SU-DHL-6 (cell line): ENCODE results near the gene SBF1.

ENCODE experiments used
- H2AFZ ChIP-seq: fragments of 200-600 bp; sonication (generic); 2 replicates; pipeline ENCODE4 v1.6.1; 2014; ENCODE audit warnings: low read depth, mild to moderate bottlenecking, moderate library complexity, mixed read lengths, antibody characterized with exemption, low read length; ENCODE audit not compliant: severe bottlenecking
- H3F3A ChIP-seq: fragments of 200-600 bp; shearing (Covaris generic); 2 replicates; pipeline ENCODE4 v1.6.0; 2016; ENCODE audit warnings: antibody characterized with exemption, mild to moderate bottlenecking; ENCODE audit not compliant: insufficient read depth
- H3K27ac ChIP-seq: fragments of 200-600 bp; sonication (generic); 2 replicates; pipeline ENCODE4 v1.5.1; 2016; ENCODE audit warnings: low read depth, mild to moderate bottlenecking, low read length, moderate library complexity, mixed read lengths
- H3K27me3 ChIP-seq: fragments of 200-600 bp; sonication (generic), shearing (Covaris generic); 2 replicates; pipeline ENCODE4 v1.6.0; 2014; ENCODE audit warnings: mild to moderate bottlenecking, low read length
- H3K36me3 ChIP-seq: fragments of 200-600 bp; sonication (generic); 2 replicates; pipeline ENCODE4 v1.6.1; 2014; ENCODE audit warnings: mild to moderate bottlenecking, low read length, mixed read lengths
- H3K4me2 ChIP-seq: fragments of 300-600, 200-600 bp; shearing (Covaris generic), sonication (generic); 2 replicates; pipeline ENCODE4 v1.6.0; 2014; ENCODE audit warnings: low read length, low read depth, mild to moderate bottlenecking; ENCODE audit not compliant: poor library complexity, severe bottlenecking
- H3K4me3 ChIP-seq: fragments of 200-600 bp; sonication (generic); 2 replicates; pipeline ENCODE4 v1.5.1; 2014; ENCODE audit warnings: antibody characterized with exemption, low read length, mild to moderate bottlenecking, mixed read lengths; ENCODE audit not compliant: insufficient read depth, poor library complexity, severe bottlenecking
- H3K79me2 ChIP-seq: fragments of 200-600 bp; sonication (generic); 2 replicates; pipeline ENCODE4 v1.6.1; 2014; ENCODE audit warnings: mild to moderate bottlenecking, low read length, moderate library complexity; ENCODE audit not compliant: insufficient read depth
- H3K9ac ChIP-seq: fragments of 200-600 bp; sonication (generic); 2 replicates; pipeline ENCODE4 v1.7.0; 2014; ENCODE audit warnings: mild to moderate bottlenecking, low read length
- H3K9me2 ChIP-seq: fragments of 200-600 bp; sonication (generic); replicated peaks from 2 replicates; pipeline ENCODE4 v1.6.1; 2014; ENCODE audit warnings: low read length; ENCODE audit not compliant: insufficient read depth
- H3K9me3 ChIP-seq: fragments of 200-600 bp; sonication (generic); 2 replicates; pipeline ENCODE4 v1.6.1; 2014; ENCODE audit warnings: low read length, mixed read lengths; ENCODE audit not compliant: insufficient read depth
- H4K20me1 ChIP-seq: fragments of 200-600 bp; sonication (generic); 2 replicates; pipeline ENCODE4 v1.6.1; 2014; ENCODE audit warnings: low read depth, mild to moderate bottlenecking, antibody characterized with exemption, low read length, moderate library complexity, mixed read lengths
- EZH2phosphoT487 ChIP-seq: fragments of 200-600 bp; sonication (generic), shearing (Covaris generic); conservative IDR thresholded peaks from 2 replicates; pipeline ENCODE4 v1.6.1; 2018; ENCODE audit warnings: mild to moderate bottlenecking, antibody characterized with exemption, low read length, moderate library complexity, mixed read lengths
- TF ChIP-seq, protein P1 (sequence below): fragments of 200-600 bp; sonication (generic); IDR thresholded peaks from one replicate; pipeline ENCODE4 v1.5.1; 2017; ENCODE audit warnings: antibody characterized with exemption, mild to moderate bottlenecking, low read length, moderate library complexity; ENCODE audit not compliant: insufficient read depth, poor library complexity, severe bottlenecking

Gene SBF1, protein sequence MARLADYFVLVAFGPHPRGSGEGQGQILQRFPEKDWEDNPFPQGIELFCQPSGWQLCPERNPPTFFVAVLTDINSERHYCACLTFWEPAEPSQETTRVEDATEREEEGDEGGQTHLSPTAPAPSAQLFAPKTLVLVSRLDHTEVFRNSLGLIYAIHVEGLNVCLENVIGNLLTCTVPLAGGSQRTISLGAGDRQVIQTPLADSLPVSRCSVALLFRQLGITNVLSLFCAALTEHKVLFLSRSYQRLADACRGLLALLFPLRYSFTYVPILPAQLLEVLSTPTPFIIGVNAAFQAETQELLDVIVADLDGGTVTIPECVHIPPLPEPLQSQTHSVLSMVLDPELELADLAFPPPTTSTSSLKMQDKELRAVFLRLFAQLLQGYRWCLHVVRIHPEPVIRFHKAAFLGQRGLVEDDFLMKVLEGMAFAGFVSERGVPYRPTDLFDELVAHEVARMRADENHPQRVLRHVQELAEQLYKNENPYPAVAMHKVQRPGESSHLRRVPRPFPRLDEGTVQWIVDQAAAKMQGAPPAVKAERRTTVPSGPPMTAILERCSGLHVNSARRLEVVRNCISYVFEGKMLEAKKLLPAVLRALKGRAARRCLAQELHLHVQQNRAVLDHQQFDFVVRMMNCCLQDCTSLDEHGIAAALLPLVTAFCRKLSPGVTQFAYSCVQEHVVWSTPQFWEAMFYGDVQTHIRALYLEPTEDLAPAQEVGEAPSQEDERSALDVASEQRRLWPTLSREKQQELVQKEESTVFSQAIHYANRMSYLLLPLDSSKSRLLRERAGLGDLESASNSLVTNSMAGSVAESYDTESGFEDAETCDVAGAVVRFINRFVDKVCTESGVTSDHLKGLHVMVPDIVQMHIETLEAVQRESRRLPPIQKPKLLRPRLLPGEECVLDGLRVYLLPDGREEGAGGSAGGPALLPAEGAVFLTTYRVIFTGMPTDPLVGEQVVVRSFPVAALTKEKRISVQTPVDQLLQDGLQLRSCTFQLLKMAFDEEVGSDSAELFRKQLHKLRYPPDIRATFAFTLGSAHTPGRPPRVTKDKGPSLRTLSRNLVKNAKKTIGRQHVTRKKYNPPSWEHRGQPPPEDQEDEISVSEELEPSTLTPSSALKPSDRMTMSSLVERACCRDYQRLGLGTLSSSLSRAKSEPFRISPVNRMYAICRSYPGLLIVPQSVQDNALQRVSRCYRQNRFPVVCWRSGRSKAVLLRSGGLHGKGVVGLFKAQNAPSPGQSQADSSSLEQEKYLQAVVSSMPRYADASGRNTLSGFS (N-terminal part only)

DNA sequence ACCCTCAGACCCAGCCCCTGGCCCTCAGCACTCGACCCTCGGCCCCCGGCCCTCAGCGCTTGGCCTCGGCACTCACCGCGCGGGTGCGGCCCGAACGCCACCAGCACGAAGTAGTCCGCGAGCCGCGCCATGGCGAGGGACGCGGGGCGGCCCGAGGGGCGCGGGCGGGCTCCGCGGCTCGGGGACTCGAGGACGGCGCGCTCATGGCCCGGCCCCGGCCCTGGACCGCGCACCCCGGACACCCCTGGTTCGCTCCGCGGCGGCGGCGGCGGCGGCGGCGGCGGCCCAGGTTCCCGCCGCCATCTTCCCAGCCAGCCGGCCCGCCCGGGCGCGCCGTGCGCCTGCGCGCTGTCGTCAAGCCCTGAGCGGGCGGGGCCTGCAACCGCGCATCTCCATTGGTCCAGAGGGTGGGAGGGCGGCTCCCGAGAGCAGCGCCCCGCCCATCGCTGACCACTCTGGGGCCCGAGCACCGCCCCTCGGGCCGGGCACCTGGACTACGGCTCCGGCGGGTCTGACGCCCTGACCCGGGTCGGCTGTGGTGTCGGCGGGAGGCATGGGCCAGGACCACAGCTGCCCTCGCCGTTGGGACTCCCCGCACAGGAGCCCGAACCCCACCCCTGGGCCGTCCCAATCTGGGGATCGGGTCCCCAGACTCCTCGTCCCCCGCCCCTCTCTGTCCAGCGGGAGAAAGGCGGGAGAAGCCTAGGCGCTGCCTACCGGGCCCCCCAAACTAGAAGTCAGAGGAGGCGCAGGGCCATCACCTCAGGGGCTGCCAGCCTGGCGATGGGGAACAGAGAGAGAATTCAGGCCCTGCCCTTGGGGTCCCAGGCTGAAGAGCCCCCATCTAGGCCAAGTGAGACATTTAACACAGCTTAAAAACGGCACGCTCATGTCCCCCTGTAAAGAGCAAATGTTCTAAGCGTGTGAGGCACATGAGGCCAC lies at the start of gene SBF1:
SBF1 (minus strand) TSS at position 326 of the 942 bp plus-strand sequence; CDS start at position 131, 195 bp downstream.
- H3K9me3 ChIP-seq = no peaks in the 10 kb centered on the region
- peaks cover 39% of the 10 kb centered on the region for H3K79me2 ChIP-seq
- H3K4me2 ChIP-seq = peak within 1 kb of the TSS; percentile 79
- no peaks in the 10 kb centered on the region for H3K36me3 ChIP-seq
- H4K20me1 ChIP-seq = no peaks in the 10 kb centered on the region; the same call in 1 of the 2 replicates
- H3K9ac ChIP-seq = peak within 1 kb of the TSS; percentile 78
- peaks cover 33% of the 10 kb centered on the region for H3F3A ChIP-seq
- peak within 1 kb of the TSS; percentile 99 for H3K27ac ChIP-seq
- H3K27me3 ChIP-seq = no peaks in the 10 kb centered on the region
- H3K4me3 ChIP-seq = peak within 1 kb of the TSS; percentile 74
- no peak for TF ChIP-seq EZH2phosphoT487
- TF ChIP-seq, protein P1, sequence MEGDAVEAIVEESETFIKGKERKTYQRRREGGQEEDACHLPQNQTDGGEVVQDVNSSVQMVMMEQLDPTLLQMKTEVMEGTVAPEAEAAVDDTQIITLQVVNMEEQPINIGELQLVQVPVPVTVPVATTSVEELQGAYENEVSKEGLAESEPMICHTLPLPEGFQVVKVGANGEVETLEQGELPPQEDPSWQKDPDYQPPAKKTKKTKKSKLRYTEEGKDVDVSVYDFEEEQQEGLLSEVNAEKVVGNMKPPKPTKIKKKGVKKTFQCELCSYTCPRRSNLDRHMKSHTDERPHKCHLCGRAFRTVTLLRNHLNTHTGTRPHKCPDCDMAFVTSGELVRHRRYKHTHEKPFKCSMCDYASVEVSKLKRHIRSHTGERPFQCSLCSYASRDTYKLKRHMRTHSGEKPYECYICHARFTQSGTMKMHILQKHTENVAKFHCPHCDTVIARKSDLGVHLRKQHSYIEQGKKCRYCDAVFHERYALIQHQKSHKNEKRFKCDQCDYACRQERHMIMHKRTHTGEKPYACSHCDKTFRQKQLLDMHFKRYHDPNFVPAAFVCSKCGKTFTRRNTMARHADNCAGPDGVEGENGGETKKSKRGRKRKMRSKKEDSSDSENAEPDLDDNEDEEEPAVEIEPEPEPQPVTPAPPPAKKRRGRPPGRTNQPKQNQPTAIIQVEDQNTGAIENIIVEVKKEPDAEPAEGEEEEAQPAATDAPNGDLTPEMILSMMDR = no peak
- H3K9me2 ChIP-seq = no peaks in the 10 kb centered on the region
- peak within 1 kb of the TSS; percentile 93 for H2AFZ ChIP-seq

DNA sequence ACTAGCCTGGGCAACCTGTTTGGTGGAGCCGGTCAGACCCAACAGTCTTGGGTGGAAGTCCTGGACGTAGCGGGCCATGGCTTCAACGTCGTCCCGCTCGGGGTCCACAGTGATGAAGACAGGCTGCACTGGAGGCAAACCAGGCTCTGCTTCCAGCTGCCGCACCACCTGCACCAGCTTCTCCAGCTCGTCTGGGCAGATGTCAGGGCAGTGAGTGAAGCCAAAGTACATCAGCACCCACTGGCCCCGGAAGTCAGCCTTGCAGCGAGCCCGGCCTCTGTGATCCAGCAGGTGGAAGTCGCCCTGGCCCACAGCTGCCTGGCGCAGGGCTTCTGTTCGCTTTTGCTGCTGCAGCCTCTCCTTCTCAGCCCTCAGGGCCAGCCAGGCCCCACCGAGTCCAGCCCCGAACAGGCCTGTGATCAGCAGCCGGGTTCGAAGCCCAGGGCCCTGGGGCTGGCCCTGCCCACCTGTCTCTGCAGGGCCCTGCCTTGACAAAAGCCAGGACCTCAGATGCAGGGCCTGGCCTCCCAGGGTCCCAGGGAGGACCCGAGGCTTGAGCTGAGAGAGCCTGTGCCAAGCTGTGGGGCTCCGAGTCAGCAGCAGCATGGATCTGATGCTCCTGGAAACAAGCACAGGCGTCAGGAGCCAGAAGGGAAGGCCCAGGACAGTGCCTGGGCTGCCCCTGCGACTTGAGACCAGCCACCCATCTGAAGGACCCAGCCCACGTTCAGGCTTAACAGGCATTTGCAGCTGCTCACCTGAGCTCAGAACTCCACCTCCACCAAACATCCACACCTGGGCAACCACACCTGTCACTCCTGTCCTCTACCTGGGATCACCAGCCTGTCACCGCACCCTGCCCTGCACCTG lies 49.2 kb upstream of the SBF1 start:
- peak overlapping the region; percentile 88 for H3K9ac ChIP-seq
- no peaks in the 10 kb centered on the region for H4K20me1 ChIP-seq
- no peak for TF ChIP-seq EZH2phosphoT487
- TF ChIP-seq, protein P1 = no peak
- H3F3A ChIP-seq = peaks cover 12% of the 10 kb centered on the region; the same call in 1 of the 2 replicates
- H3K4me3 ChIP-seq = peak overlapping the region; percentile 64
- no peaks in the 10 kb centered on the region for H3K9me3 ChIP-seq
- peak overlapping the region; percentile 71 for H3K4me2 ChIP-seq
- H3K27me3 ChIP-seq = no peaks in the 10 kb centered on the region
- H2AFZ ChIP-seq = no peak overlapping the region
- peak overlapping the region; percentile 87 for H3K27ac ChIP-seq
- peaks cover 10% of the 10 kb centered on the region; the same call in 1 of the 2 replicates for H3K79me2 ChIP-seq
- H3K9me2 ChIP-seq = no peaks in the 10 kb centered on the region
- H3K36me3 ChIP-seq = no peaks in the 10 kb centered on the region
